Astrocyte of the cerebellum (primary cell): Measurements from ENCODE around the gene FXR1.
"Not testable (repeated sequence)": the region's sequence is repeated elsewhere in the genome, so short reads cannot be mapped to it uniquely, and the experiment has no call there.

ENCODE experiments used
- DNase-seq: peaks from one replicate; pipeline ENCODE4 v3.0.0-alpha.2; 2011; ENCODE audit warnings: low read depth
- H3K4me3 ChIP-seq: 2 replicates; pipeline ENCODE4 v1.5.1; 2011; ENCODE audit warnings: mild to moderate bottlenecking, low read depth, low read length, moderate library complexity
- in situ Hi-C: cut with HindIII; loops from 2 replicates; pipeline ENCODE4 v1.10.0; 2017; ENCODE audit warnings: low sequenced_read_pairs
- TF ChIP-seq, protein P1 (sequence below): IDR thresholded peaks from 2 replicates; pipeline ENCODE4 v1.5.1; 2012; ENCODE audit warnings: low read length, low read depth, moderate library complexity, mild to moderate bottlenecking; ENCODE audit errors: missing control alignments

FXR1 gene

DNA sequence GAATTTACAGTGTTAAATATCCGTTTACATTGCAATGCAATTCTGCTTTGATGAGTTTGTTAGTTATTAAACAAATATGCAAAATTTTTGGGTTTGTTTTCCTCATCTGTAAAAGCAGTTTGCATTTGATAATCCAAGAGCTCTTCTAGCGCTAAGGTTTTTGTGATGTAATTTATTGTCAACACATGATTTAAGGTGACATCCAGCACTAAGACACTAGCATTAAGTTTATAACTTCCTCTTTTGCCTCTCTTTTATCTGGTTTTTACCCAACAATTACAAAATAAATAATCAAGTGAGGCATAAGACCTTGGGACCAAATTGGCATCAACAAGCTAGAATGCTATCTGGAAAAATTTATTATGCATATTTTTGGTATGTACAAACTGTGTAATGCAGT, 78.0 kb downstream of the FXR1 start:
- H3K4me3 ChIP-seq, result peak overlapping the region; percentile 94
- in situ Hi-C loops, result no loop called here
- no peak for DNase-seq
- TF ChIP-seq, protein P1, sequence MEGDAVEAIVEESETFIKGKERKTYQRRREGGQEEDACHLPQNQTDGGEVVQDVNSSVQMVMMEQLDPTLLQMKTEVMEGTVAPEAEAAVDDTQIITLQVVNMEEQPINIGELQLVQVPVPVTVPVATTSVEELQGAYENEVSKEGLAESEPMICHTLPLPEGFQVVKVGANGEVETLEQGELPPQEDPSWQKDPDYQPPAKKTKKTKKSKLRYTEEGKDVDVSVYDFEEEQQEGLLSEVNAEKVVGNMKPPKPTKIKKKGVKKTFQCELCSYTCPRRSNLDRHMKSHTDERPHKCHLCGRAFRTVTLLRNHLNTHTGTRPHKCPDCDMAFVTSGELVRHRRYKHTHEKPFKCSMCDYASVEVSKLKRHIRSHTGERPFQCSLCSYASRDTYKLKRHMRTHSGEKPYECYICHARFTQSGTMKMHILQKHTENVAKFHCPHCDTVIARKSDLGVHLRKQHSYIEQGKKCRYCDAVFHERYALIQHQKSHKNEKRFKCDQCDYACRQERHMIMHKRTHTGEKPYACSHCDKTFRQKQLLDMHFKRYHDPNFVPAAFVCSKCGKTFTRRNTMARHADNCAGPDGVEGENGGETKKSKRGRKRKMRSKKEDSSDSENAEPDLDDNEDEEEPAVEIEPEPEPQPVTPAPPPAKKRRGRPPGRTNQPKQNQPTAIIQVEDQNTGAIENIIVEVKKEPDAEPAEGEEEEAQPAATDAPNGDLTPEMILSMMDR, result no peak

DNA sequence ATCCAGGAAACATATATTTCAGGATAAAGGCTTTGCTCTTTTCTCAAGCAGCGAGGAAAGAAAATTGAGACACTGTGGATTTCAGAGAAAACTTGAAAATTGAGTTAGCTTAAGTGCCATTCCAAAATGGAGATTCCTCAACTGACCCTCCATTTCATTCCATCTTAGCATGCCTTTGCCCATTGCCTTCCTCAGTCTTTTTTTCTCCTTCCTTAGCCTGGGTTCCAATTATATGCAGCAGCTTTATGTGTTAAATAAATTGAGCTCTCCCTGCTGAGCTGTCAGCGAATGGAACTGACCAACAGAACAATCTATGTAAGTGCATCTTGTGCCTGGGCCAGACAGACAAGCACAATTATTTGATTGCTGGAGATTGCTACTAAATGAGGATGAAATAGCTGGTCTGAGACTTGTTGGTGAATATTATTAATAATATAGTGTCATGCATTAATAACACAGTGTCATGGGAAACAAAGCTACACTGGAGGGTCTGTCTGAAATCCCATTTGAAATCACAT, 84.0 kb downstream of the FXR1 start:
- no peak for DNase-seq
- in situ Hi-C loops, result no loop called here
- TF ChIP-seq, protein P1, result no peak
- no peak overlapping the region for H3K4me3 ChIP-seq

DNA sequence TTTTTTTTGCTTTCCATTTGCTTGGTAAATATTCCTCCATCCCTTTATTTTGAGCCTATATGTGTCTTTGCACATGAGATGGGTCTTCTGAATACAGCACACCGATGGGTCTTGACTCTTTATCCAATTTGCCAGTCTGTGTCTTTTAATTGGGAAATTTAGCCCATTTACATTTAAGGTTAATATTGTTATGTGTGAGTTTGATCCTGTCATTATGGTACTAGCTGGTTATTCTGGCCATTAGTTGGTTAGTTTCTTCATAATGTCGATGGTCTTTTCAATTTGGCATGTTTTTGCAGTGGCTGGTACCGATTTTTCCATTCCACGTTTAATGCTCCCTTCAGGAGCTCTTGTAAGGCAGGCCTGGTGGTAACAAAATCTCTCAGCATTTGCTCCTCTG, 89.9 kb downstream of the FXR1 start:
- in situ Hi-C loops, DNase-seq, H3K4me3 ChIP-seq: not testable (repeated sequence)

DNA sequence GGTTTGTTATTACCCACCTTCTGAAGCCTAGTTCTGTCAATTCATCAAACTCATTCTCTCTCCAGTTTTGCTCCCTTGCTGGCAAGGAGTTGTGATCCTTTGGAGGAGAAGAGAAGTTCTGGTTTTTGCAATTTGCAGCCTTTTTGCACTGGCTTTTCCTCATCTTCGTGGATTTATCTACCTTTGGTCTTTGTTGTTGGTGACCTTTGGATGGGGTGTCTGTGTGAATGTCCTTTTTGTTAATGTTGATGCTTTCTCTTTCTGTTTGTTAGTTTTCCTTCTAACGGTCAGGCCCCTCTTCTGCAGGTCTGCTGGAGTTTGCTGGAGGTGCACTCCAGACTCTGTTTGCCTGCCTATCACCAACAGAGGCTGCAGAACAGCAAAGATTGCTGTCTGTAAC, 91.0 kb downstream of the FXR1 start:
- not testable (repeated sequence) for DNase-seq

DNA sequence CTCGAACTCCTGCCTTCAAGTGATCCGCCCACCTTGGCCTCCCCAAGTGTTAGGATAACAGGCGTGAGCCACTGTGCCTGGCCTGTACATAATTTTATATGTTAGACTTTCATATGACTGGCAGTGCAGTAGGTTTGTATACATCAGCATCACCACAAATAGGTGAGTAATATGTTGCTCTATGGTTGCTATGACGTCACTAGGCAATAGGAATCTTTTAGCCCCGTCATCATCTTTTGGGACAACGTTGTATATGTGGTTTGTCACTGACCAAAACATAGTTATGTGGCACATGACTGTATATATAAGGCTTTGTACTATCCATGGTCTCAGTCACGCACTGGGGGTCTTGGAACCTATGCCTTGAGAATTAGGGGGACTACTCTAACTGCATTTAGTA, 94.1 kb downstream of the FXR1 start:
- in situ Hi-C loops, result no loop called here
- DNase-seq, result no peak
- TF ChIP-seq, protein P1, result no peak
- no peak overlapping the region for H3K4me3 ChIP-seq

More for the DNA sequence above, 91.0 kb downstream of the FXR1 start:
- H3K4me3 ChIP-seq, in situ Hi-C loops: not testable (repeated sequence)

DNA sequence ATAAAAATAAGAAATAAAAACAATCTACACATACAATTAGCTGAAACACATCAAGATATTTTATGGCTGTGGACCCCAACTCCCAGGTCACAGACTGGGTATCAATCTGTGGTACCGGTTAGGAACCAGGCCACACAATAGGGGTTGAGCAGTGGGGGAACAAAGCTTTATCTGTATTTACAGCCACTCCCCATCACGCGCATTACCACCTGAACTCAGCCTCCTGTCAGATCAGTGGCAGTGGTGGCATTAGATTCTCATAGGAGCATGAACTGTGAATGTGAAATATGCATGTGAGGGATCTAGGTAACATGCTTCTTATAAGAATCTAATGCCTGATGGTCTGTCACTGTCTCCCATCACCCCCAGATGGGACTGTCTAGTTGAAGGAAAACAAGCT, 94.8 kb downstream of the FXR1 start:
- no peak for DNase-seq
- H3K4me3 ChIP-seq, result no peak overlapping the region
- TF ChIP-seq, protein P1, result no peak
- in situ Hi-C loops, result no loop called here

DNA sequence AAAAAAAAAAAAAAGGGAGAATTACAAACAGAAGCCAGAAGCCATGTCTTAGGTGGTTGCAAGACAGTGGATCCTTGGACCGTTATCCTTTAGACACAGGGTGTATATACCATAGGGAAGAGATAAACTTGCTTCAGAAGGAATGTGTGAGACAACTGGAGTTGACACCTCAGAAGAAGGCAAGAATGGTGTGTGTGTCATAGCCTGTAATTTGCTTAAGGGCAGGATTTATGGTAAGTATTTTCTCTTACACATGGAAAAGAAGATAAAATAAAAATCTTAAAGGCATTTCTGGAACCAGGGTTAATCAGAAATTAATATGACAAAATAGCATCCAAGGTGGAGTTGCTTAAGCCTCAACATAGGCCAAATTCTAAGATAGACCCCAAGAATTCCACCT, 96.3 kb downstream of the FXR1 start:
- in situ Hi-C loops, result no loop called here
- H3K4me3 ChIP-seq, result no peak overlapping the region
- no peak for DNase-seq
- TF ChIP-seq, protein P1, result no peak

DNA sequence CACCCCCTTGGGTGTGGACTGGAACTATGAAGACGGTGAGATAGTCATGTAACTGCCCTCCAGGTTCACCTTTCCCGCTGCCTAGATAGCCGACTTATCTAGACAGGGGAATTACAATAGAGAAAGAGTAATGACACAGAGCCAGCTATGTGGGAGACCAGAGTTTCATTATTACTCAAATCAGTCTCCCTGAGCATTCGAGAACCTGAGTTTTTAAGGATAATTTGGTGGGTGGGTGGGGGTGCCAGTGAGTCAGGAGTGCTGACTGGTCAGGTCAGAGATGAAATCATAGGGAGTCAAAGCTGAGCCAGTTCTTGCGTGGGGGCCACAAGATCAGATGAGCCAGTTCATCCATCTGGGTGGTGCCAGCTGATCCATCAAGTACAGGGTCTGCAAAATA, 96.8 kb downstream of the FXR1 start:
- in situ Hi-C loops, result no loop called here
- no peak for DNase-seq
- TF ChIP-seq, protein P1, result no peak
- no peak overlapping the region for H3K4me3 ChIP-seq
